ENCODE results near the gene INTS6L. TPM values are rescaled to one million over a fixed set of nuclear protein-coding genes. Genes with fewer than 3 reads are reported as not detected.

The INTS6L gene
- polyA plus RNA-seq, 1 experiment: 2.7 TPM

DNA sequence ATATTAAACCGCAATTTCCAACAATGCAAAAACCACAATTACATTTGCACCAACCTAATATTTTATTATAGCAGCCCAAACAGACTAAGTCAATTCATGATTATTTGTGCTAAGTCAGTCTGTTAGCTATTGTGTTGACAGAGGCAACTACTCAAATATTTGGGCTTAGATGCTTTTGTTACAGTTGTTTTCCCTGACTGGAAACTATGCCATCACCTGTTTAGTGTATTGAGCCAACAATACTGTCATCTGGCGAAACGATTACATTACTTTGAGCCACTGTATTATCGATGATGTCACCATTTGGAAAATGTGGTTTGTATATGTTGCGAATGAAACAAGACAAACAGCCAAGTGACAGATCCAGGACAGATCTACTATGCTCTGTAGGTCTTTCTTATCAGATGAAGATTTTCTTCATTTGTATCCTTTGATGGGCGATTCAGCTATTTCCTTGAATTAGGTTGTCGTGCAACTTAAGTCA is 38.7 kb upstream of the INTS6L start:
- POLR2A ChIA-PET: no interaction called here
- no peak overlapping the region for H3K4me3 ChIP-seq (ENCODE audit: low read depth, low read length)
- H3K27me3 ChIP-seq (ENCODE audit: control insufficient read depth, insufficient read depth, low read length): no peaks in the 10 kb centered on the region
- CTCF ChIA-PET: no interaction called here
- TF ChIP-seq CTCF (IDR thresholded peaks at IDR 0.05; ENCODE audit: insufficient read depth, low read depth, low read length): no peak
- DNase-seq (ENCODE audit: low read depth): no peak
- H3K36me3 ChIP-seq (ENCODE audit: control insufficient read depth, insufficient read depth, low read length): no peaks in the 10 kb centered on the region

DNA sequence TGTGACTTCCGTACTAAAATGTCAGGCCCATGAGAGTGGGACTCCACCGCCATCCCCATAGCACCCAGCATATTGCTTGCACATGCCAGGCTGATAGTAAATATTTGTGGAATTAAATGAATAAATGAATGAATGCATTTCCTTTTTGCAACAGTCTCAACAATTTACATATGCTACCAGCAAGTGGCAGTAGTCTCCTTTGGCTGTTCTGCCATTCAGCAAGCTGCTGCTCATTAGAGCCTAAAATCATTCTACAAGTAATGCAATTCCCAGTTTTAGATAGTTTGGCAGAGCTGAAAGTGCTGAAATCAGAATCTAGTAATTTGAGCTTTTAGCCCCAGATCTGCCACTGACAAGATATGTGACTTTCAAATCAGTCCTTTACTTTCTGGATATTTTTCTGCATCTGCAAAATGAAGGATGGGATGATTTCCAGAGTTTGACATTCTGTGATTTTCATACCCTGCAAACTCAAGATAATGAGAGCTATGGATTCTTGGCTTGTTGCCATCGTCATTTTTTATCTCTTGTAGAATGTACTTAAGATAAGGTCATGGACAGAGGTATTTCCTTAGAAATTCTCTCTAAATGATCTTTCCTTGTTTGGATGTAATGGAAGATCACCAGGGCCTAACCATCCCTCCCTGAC is 35.7 kb upstream of the INTS6L start:
- POLR2A ChIA-PET: no interaction called here

DNA sequence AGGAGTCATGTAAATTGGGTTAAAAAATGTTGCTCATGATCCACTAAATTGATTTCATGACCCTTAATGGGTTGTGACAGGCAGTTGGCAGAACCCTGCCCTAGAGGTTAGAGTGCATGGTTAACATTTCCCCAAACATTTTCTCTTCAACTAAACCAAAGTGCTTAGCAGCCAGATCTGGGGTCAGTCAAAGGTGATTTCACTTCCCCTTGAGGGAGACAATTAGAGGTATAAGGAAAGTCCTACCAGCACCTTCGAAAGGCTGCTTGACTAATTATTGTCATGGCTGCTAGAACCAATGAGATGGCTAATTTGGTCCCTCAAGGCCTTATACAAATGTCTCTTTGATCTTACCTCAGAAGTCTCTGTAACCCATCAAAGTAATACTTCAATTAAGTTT is 30.9 kb upstream of the INTS6L start:
- no peak for DNase-seq (ENCODE audit: low read depth)
- POLR2A ChIA-PET: no interaction called here
- H3K36me3 ChIP-seq (ENCODE audit: control insufficient read depth, insufficient read depth, low read length): no peaks in the 10 kb centered on the region
- no peaks in the 10 kb centered on the region for H3K27me3 ChIP-seq (ENCODE audit: control insufficient read depth, insufficient read depth, low read length)
- no peak overlapping the region for H3K4me3 ChIP-seq (ENCODE audit: low read depth, low read length)
- CTCF ChIA-PET: no interaction called here
- no peak for TF ChIP-seq CTCF (IDR thresholded peaks at IDR 0.05; ENCODE audit: insufficient read depth, low read depth, low read length)

More for the DNA sequence above, 35.7 kb upstream of the INTS6L start:
- Histone ChIP-seq H3K36me3 (ENCODE audit: control insufficient read depth, insufficient read depth, low read length) (no peaks in the 10 kb centered on the region), H3K4me3 (ENCODE audit: low read depth, low read length) (no peak overlapping the region), H3K27me3 (ENCODE audit: control insufficient read depth, insufficient read depth, low read length) (no peaks in the 10 kb centered on the region)
- peak; percentile 59 for TF ChIP-seq CTCF (IDR thresholded peaks at IDR 0.05; ENCODE audit: insufficient read depth, low read depth, low read length)
- CTCF ChIA-PET: interaction anchor here (0.8 to 1.0 kb wide), 5 partner anchors 84 to 446 kb away, joined by 3 to 7 read pairs (median 4); no protein-coding TSS in a partner anchor
- DNase-seq (ENCODE audit: low read depth): peak; percentile 11

DNA sequence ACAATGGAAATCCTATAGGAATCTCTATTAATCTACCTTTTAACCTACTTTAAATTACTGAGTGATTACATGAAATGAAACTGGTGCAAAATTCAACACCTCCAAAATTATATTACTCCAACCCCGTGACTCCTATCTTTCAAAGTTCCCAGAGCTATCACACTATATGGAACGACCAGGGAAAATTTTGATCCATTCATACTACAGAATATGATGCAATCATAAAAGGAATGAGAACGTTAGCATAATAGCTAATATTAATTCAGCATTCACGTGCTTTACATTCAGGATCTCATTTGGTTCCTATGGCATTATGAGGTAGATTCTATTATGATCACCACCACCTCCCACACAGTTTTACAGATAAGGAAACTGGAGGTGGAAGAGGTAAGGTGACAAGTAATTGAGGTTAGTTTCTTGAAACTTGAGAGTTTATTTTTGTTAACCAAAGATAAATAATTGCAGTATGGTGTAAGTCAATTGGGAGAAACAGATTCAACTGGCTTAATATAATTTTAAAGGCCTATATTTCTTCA is 29.4 kb upstream of the INTS6L start:
- no peaks in the 10 kb centered on the region for H3K36me3 ChIP-seq (ENCODE audit: control insufficient read depth, insufficient read depth, low read length)
- no peak overlapping the region for H3K4me3 ChIP-seq (ENCODE audit: low read depth, low read length)
- ChIA-PET POLR2A (no interaction called here), CTCF (no interaction called here)
- no peak for TF ChIP-seq CTCF (IDR thresholded peaks at IDR 0.05; ENCODE audit: insufficient read depth, low read depth, low read length)
- DNase-seq (ENCODE audit: low read depth): no peak
- H3K27me3 ChIP-seq (ENCODE audit: control insufficient read depth, insufficient read depth, low read length): no peaks in the 10 kb centered on the region

DNA sequence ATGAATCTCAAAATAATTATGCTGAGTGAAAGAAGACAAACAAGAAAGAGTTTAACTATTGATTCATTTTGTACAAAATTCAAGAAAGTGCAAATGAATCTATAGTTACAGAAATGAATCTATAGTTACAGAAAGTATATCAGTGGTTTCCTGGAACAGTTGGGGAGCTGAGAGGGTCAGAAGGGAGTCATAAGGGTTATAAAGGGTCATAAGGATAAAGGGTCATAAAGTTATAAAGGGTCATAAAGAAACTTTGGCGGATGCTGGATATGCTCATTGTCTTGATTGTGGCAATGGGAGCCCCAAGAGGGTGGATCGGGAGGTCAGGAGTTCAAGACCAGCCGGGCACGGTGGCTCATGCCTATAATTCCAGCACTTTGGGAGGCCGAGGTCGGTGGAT is 26.0 kb upstream of the INTS6L start:
- H3K27me3 ChIP-seq (ENCODE audit: control insufficient read depth, insufficient read depth, low read length): no peaks in the 10 kb centered on the region
- CTCF ChIA-PET: no interaction called here
- POLR2A ChIA-PET: no interaction called here
- no peak overlapping the region for H3K4me3 ChIP-seq (ENCODE audit: low read depth, low read length)
- no peak for DNase-seq (ENCODE audit: low read depth)
- no peak for TF ChIP-seq CTCF (IDR thresholded peaks at IDR 0.05; ENCODE audit: insufficient read depth, low read depth, low read length)
- no peaks in the 10 kb centered on the region for H3K36me3 ChIP-seq (ENCODE audit: control insufficient read depth, insufficient read depth, low read length)
